ENCODE results near the gene APOL1.

DNA sequence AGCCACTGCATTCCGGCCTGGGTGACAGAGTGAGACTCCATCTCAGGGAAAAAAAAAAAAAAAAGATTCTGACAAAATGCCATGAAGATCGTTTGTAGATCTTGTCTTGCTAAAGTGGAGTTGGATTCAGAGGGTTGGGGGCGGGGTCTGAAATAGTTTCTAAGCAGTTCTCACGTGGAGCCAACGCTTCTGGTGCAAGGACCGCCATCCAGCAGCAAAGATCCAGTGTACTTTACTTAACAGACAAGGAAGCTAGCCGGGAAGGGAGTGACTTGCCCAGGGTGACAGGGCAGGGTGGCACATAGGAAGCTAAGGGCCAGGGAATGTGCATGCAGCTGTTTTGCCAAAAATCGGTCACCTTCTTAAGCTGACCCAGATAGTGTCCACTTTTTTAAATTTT, 27.4 kb downstream of the APOL1 start:
- TF ChIP-seq, protein P1, sequence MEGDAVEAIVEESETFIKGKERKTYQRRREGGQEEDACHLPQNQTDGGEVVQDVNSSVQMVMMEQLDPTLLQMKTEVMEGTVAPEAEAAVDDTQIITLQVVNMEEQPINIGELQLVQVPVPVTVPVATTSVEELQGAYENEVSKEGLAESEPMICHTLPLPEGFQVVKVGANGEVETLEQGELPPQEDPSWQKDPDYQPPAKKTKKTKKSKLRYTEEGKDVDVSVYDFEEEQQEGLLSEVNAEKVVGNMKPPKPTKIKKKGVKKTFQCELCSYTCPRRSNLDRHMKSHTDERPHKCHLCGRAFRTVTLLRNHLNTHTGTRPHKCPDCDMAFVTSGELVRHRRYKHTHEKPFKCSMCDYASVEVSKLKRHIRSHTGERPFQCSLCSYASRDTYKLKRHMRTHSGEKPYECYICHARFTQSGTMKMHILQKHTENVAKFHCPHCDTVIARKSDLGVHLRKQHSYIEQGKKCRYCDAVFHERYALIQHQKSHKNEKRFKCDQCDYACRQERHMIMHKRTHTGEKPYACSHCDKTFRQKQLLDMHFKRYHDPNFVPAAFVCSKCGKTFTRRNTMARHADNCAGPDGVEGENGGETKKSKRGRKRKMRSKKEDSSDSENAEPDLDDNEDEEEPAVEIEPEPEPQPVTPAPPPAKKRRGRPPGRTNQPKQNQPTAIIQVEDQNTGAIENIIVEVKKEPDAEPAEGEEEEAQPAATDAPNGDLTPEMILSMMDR (IDR thresholded peaks at IDR 0.05; ENCODE audit: low read depth, low read length, missing input control), result no peak
- TF ChIP-seq REST (IDR thresholded peaks at IDR 0.05), result no peak
- no peak for TF ChIP-seq JUND (IDR thresholded peaks at IDR 0.05)
